Omental fat pad (tissue), 4 donors: ENCODE measurements around the gene EPPIN. TPM values are rescaled to one million over a fixed set of nuclear protein-coding genes. Genes with fewer than 3 reads are reported as not detected.
A peak's percentile ranks its signal among the peaks of the same experiment; 100 is the strongest.
"Not testable (repeated sequence)": the region's sequence is repeated elsewhere in the genome, so short reads cannot be mapped to it uniquely, and the experiment has no call there.

ENCODE experiments used
- ATAC-seq: fragments of 150-250 bp; one replicate; pipeline ENCODE4 v1.9.1; 2016; ENCODE audit warnings: mild to moderate bottlenecking, moderate library complexity; ENCODE audit not compliant: low FRiP score
- DNase-seq: peaks from one replicate; pipeline ENCODE4 v3.0.0-alpha.2; 2019; ENCODE audit warnings: low spot score
- CTCF ChIP-seq, 3 donors: fragments of 450-650 bp; IDR thresholded peaks; one replicate each; pipeline ENCODE4 v1.5.1; 2016 to 2017; ENCODE audit warnings: antibody characterized with exemption in 3 of 3, mild to moderate bottlenecking in 3 of 3, moderate library complexity in 2 of 3
- total RNA-seq, 4 donors: library from RNA; depleted of rRNA; stranded (reverse); fragments of >200 nt; gene quantifications; one replicate each; pipeline ENCODE4 v1.1.0, GENCODE V29; 2016

Gene EPPIN
- total RNA-seq, result not detected

GRCh38 chr20:45547206-45547770, at the start of gene EPPIN:
EPPIN (minus strand) TSS chr20:45547401; CDS start chr20:45547357, 44 bp downstream.
- ATAC-seq (no peak), DNase-seq (no peak)
- no peak for TF ChIP-seq CTCF (IDR thresholded peaks at IDR 0.05)

GRCh38 chr20:45595235-45595634, 48.0 kb upstream of the EPPIN start:
- ATAC-seq (no peak), DNase-seq (no peak)
- TF ChIP-seq CTCF (IDR thresholded peaks at IDR 0.05), result no peak

DNA sequence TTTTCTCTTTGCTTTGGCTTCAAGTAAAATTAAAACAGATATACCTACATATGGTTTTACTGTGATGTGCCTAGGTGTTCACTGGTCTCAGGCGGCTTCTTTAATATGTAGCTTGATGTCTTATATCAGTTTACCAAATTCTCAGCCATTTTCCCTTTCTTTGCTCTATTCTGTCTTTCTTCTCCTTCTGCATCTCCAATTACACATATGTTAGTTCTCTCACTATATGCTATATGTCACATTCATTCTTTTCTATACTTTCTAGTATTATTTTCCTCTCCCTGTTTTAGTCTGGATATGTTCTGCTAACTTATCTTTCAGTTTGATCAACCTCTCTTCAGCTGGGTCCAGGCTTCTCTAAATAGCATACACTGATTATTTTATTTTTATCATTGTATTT, 46.3 kb upstream of the EPPIN start:
- ATAC-seq, result no peak
- TF ChIP-seq CTCF (IDR thresholded peaks at IDR 0.05), result no peak
- no peak for DNase-seq

DNA sequence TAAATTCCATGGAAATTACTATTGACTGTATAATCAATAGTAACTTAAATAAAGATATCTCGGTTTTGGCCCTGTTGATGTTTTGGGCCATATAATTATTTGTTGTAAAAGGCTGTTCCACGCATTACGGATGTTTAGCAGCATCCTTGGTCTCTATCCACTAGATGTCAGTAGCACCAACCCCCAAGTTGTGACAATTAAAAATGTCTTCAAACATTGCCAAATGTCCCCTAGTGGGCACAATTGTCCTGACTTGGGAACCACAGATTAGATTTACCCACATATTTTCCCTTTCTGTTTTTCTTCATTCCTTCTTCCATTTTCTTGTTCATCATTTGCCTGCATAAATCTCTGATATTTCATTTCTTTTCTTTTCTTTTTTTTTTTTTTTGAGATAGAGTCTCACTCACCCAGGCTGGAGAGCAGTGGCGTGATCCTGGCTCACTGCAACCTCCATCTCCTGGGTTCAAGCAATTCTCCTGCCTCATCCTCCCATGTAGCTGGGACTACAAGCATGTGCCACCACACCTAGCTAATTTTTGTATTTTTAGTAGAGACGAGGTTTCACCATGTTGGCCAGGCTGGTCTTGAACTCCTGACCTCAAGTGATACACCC, 45.5 kb upstream of the EPPIN start:
- no peak for DNase-seq
- TF ChIP-seq CTCF (IDR thresholded peaks at IDR 0.05), result no peak
- no peak for ATAC-seq

DNA sequence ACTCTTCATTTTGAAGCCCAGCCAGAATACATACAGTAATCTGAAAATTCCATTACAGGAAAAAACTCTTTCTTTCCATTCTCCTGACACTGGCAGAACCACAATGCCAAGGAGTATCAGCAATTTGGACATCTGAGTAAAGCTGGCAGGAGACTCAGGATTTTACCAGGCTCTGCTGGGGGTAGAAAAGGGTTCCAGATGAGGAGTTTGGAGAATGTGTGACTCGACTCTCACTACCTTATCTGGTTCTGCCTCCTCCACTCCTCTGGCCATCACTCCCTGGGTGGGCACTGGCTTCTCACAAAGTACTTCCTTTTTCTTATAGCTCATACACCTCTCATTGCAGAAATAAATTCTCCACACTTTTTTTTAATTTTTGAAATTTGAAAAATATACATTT, 42.5 kb upstream of the EPPIN start:
- no peak for DNase-seq
- no peak for TF ChIP-seq CTCF (IDR thresholded peaks at IDR 0.05)

GRCh38 chr20:45588800-45589199, 41.6 kb upstream of the EPPIN start:
- ATAC-seq (no peak), DNase-seq (no peak)
- no peak for TF ChIP-seq CTCF (IDR thresholded peaks at IDR 0.05)

More for the DNA sequence above, 42.5 kb upstream of the EPPIN start:
- ATAC-seq, result peak; percentile 59

GRCh38 chr20:45585986-45586385, 38.8 kb upstream of the EPPIN start:
- ATAC-seq, DNase-seq: not testable (repeated sequence)

DNA sequence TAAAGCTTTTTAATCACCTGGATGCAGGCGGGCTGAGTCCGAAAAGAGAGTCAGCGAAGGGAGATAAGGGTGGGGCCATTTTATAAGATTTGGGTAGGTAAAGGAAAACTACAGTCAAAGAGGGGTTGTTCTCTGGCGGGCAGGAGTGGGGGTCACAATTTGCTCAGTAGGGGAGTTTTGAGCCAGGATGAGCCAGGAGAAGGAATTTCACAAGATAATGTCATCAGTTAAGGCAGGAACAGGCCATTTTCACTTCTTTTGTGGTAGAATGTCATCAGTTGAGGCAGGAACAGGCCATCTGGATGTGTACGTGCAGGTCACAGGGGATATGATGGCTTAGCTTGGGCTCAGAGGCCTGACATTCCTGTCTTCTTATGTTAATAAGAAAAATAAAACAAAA, 37.1 kb upstream of the EPPIN start:
- not testable (repeated sequence) for ATAC-seq, DNase-seq
